Ramos (cell line): Measurements from ENCODE around the gene HAUS3.
"Not testable (repeated sequence)": the region's sequence is repeated elsewhere in the genome, so short reads cannot be mapped to it uniquely, and the experiment has no call there.

Source experiments
- in situ Hi-C: fragments of 300-500 bp; cut with MboI; formaldehyde crosslinking; loops from one replicate; pipeline ENCODE4 v1.14.3; 2022; ENCODE audit warnings: low sequenced_read_pairs; ENCODE audit not compliant: unreplicated experiment

The HAUS3 gene

DNA sequence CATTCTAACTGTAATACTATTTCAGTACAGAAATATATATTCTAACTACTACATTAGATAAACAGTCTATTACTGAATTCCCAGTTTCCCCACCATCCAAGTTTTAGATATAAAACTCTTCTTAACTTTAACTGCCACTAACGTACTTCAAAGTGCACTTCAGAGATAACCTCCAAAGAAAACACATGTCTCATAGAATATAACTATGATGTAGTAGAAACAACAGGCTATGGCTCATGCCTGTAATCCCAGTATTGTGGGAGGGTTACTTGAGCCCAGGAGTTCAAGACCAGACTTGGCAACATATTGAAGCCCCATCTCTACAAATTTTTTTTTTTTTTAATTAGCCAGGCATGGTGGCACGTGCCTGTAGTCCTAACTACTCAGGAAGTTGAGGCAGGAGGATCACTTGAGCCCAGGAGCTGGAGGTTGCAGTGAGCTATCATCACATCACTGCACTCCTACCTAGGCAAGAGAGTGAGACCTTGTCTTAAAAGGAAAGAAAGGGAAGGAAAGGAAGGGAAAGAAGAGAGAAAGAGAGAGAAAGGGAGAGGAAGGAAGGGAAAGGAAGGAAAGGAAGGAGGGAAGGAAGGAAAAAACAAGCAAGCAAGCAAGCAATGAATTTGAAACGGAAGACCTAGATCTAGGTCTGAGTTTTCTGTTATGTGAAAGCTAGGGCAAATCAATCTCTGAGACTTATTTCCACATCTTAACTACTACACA is 4.8 kb downstream of the HAUS3 start:
- in situ Hi-C loops, result no loop called here

- in situ Hi-C loops, result no loop called here
Measured at GRCh38 chr4:2231082-2231481, 10.8 kb downstream of the HAUS3 start.

GRCh38 chr4:2226261-2226660 is 15.7 kb downstream of the HAUS3 start:
- in situ Hi-C loops, result loop anchor here (10.0 kb wide), 1 partner anchor 129 kb away; no protein-coding TSS in a partner anchor

GRCh38 chr4:2222838-2223237 is 19.1 kb downstream of the HAUS3 start:
- in situ Hi-C loops, result loop anchor here (10.0 kb wide), 1 partner anchor 132 kb away; no protein-coding TSS in a partner anchor

DNA sequence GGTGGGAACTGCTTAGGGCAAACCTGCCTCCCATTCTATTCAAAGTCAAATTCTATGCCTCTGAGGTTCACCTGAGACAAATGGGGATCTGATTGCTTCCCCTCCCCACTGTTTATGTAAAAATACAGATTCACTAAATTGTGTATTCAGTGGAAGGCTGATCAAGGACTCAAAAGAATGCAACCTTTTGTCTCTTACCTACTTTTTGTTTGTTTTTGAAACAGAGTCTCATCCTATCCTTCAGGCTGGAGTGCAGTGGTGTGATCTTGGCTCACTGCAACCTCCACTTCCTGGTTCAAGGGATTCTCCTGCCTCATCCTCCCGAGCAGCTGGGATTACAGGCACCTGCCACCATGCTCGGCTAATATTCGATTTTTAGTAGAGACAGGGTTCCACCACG is 20.5 kb downstream of the HAUS3 start:
- in situ Hi-C loops, result loop anchor here (10.0 kb wide), 1 partner anchor 133 kb away; no protein-coding TSS in a partner anchor

- in situ Hi-C loops, result loop anchor here (10.0 kb wide), 1 partner anchor 135 kb away; no protein-coding TSS in a partner anchor
Measured at GRCh38 chr4:2220016-2220630, 21.8 kb downstream of the HAUS3 start.

- in situ Hi-C loops, result no loop called here
Measured at GRCh38 chr4:2219233-2219760, 22.6 kb downstream of the HAUS3 start.

DNA sequence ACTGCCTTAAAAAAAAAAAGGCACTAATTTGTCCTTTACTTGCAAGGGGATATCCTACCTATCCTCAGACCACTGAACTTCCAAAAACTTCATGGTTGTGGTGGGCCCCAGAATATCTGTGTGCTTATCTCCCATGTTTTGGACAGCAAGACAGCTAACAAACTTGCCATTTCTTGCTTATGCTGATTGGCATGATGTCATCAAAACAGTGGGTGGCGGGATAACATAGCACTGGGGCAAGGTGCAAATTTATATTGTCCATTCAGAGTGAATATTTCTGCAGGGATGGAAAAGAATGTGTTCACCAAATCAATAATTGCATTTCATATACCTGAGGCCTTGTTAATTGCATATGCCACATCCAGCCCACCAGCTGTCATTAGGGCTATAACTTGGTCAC is 23.5 kb downstream of the HAUS3 start:
- in situ Hi-C loops, result no loop called here

- in situ Hi-C loops, result no loop called here
Measured at GRCh38 chr4:2217726-2218125, 24.2 kb downstream of the HAUS3 start.

DNA sequence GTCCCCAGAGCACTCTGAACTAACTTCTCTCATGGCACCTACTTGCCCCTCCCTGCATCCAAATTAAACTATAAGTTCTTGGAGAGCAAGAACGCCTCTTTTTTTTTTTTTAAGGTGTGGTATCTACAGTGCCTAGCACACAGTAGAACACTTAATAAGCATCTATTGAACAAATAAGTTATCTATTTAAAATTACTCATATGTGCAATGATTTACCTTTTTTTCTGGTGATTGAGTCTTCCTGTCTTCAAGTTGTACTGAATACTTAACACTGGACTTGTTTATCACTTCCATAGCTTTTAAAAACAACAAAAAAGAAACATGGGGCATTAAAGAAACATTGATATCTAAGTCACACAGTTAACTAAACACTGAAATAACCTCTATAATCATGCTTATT is 29.1 kb downstream of the HAUS3 start:
- in situ Hi-C loops, result no loop called here

DNA sequence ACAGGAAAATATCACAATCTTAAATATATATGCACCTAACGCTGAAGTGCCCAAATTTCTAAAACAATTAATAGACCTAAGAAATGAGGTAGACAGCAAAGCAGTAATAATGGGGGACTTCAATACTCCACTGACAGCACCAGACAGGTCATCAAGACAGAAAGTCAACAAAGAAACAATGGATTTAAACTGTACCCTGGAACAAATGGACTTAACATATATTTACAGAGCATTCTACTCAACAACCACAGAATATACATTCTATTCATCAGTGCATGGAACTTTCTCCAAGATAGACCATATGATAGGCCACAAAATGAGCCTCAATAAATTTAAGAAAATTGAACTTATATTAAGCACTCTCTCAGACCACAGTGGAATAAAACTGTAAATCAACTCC is 39.1 kb downstream of the HAUS3 start:
- in situ Hi-C loops, result not testable (repeated sequence)

DNA sequence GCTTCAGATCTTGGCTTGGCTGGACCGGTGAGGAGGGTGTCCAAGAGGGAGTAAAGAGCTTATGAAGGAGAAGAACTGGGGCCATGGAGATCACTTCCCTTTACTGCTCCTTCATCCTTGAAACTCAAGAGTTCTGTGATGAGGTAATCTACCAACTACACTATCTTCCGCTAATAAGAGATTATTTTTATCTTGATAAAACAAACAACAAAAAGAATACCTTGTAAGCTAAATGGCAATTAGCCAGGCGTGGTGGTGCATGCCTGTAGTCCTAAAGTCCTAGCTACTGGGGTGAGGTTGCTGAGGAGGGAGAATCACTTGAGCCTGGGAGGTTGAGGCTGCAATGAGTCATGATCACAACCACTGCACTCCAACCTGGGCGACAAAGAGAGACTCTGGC is 47.4 kb downstream of the HAUS3 start:
- in situ Hi-C loops, result loop anchor here (25.0 kb wide), 1 partner anchor 407 kb away; the partner anchor contains the start of gene FGFR3

- in situ Hi-C loops, result loop anchor here (25.0 kb wide), 1 partner anchor 406 kb away; the partner anchor contains the start of gene FGFR3
Measured at GRCh38 chr4:2193326-2193725, 48.6 kb downstream of the HAUS3 start.

DNA sequence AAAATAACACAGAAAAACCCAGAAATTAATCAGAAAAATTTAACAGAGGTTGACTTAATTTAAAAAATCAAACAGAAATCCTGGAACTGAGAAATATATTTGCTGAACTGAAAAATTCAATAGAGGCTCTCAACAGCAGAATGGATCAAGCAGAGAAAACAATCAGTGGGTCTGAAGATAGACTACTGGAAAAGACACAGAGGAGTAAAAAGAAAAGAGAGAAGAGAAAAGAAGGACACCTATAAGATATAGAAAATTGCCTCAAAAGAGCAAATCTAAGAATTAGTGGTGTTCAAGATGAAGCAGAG is 55.1 kb downstream of the HAUS3 start:
- in situ Hi-C loops, result loop anchor here (25.0 kb wide), 1 partner anchor 400 kb away; the partner anchor contains the start of gene FGFR3

DNA sequence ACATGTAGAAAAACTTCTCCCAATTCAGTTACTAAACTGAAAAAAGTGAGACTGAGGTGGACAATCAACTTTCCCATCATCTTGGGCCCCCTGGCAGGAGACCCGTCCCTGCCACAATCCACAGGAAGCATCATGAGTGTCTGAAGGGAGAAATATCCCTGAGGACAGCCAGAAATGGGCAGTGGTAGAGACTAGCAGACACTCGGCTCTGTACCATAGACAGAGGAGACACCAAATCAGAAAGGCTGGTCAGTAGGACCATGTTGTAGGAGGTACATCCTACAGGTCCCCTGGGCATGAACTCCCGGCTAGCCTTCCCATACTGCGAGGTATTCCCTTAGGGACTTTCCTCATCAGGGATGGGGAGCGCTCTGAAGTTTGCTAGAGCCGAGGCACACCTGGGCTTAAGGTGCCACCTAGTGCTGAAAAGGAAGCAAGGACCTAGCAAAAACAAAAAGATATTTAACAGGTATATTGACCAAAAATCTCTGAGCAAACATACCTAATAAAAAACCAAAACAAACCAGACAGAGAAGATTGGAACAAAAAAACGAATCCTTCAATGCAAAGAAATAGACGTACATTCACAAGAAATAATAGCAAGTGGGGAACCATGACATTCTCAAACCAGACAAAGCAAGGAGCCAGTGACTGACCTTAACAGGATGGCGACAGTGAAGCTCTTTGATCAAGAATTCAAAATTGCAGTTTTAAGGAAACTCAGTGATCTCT is 55.6 kb downstream of the HAUS3 start:
- in situ Hi-C loops, result loop anchor here (25.0 kb wide), 1 partner anchor 399 kb away; the partner anchor contains the start of gene FGFR3

- in situ Hi-C loops, result loop anchor here (25.0 kb wide), 1 partner anchor 396 kb away; the partner anchor contains the start of gene FGFR3
Measured at GRCh38 chr4:2183394-2183793, 58.5 kb downstream of the HAUS3 start.

DNA sequence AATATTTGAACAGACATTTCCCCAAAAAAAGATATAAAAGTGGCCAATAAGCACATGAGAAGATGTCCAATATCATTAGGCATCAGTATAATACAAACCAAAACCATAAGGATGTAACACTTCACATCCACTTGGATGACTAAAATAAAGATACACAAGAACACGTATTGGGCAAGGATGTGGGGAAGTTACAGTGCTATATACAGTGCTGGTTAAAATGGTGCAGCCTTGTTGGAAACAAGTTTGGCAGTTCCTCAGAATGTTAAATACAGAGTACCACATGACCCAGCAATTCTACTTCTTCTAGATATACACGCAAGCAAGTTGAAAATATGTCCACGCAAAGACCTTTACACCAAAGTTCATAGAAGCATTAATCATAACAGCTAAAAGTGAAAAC is 58.9 kb downstream of the HAUS3 start:
- in situ Hi-C loops, result loop anchor here (25.0 kb wide), 1 partner anchor 396 kb away; the partner anchor contains the start of gene FGFR3

- in situ Hi-C loops, result loop anchor here (25.0 kb wide), 1 partner anchor 393 kb away; the partner anchor contains the start of gene FGFR3
Measured at GRCh38 chr4:2180410-2180809, 61.5 kb downstream of the HAUS3 start.

DNA sequence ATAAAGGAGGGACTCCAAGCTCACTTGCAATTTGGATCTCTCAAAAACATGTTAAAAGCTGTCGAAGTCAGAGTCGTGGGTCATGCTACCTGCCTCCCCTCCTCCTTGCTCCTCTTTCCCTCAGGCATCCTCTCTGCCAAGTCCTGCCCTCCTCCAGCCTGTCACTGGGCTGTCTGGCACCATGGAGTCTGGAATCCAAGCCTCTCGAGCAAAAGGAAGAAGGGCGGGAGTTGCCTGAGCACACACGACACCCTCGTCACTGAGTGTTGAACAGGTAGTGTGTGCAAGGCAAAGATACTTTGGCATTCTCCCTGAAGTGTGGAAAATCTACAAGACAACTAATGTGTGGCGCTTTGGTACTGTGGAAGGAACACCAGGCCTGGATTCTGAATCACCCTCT is 62.2 kb downstream of the HAUS3 start:
- in situ Hi-C loops, result loop anchor here (25.0 kb wide), 1 partner anchor 392 kb away; the partner anchor contains the start of gene FGFR3

GRCh38 chr4:2178986-2179385 is 62.9 kb downstream of the HAUS3 start:
- in situ Hi-C loops, result loop anchor here (25.0 kb wide), 1 partner anchor 392 kb away; the partner anchor contains the start of gene FGFR3
